Measurements from ENCODE around the gene PLCH1.

DNA sequence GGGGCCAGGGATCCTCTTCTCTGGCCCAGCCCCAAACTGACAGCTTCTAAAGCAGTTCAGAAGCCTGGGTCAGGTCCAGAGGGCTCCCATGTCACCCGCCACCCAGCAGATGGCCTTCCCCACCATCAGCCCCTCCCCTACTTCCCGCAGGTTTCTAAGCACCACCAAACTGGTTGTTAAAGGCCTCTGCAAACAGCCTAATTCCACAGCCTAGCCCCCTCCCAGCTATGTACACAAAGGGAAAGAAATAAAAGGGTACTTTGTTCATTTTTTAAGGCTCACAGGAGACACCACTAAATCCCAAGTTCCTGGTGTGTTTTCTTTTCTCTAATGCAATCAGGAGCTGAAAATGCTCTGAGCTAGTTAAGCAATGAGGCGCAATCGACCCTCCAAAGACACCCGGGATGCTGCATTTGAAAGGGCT lies 30.6 kb downstream of the PLCH1 start:
- TF ChIP-seq, protein P1, sequence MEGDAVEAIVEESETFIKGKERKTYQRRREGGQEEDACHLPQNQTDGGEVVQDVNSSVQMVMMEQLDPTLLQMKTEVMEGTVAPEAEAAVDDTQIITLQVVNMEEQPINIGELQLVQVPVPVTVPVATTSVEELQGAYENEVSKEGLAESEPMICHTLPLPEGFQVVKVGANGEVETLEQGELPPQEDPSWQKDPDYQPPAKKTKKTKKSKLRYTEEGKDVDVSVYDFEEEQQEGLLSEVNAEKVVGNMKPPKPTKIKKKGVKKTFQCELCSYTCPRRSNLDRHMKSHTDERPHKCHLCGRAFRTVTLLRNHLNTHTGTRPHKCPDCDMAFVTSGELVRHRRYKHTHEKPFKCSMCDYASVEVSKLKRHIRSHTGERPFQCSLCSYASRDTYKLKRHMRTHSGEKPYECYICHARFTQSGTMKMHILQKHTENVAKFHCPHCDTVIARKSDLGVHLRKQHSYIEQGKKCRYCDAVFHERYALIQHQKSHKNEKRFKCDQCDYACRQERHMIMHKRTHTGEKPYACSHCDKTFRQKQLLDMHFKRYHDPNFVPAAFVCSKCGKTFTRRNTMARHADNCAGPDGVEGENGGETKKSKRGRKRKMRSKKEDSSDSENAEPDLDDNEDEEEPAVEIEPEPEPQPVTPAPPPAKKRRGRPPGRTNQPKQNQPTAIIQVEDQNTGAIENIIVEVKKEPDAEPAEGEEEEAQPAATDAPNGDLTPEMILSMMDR (IDR thresholded peaks at IDR 0.05): no peak
- no peak for TF ChIP-seq POLR2A (IDR thresholded peaks at IDR 0.05)

Data from adrenal gland (tissue), 5 donors.